Endothelial cell of umbilical vein (primary cell): Measurements from ENCODE around the gene APOC3.

Experiments used
- MYC ChIP-seq: IDR thresholded peaks from one replicate; pipeline ENCODE4 v1.6.1; 2011; ENCODE audit warnings: mild to moderate bottlenecking, low read depth, low read length
- POLR2AphosphoS5 ChIP-seq: IDR thresholded peaks from 2 replicates; pipeline ENCODE4 v1.6.1; 2012; ENCODE audit warnings: low read depth, mild to moderate bottlenecking, control low read depth, low read length, moderate library complexity; ENCODE audit not compliant: insufficient read depth
- TF ChIP-seq, protein P1 (sequence below), 2 donors: IDR thresholded peaks; 1 replicate in 1 of 2; 2 replicates in 1 of 2; pipeline ENCODE4 v1.5.1; 2011; ENCODE audit warnings: low read length in 2 of 2, mild to moderate bottlenecking in 2 of 2, moderate library complexity in 2 of 2, control low read depth in 1 of 2, inconsistent platforms in 1 of 2, low read depth in 1 of 2; ENCODE audit not compliant: insufficient read depth in 1 of 2; ENCODE audit errors: extremely low read depth in 1 of 2

DNA sequence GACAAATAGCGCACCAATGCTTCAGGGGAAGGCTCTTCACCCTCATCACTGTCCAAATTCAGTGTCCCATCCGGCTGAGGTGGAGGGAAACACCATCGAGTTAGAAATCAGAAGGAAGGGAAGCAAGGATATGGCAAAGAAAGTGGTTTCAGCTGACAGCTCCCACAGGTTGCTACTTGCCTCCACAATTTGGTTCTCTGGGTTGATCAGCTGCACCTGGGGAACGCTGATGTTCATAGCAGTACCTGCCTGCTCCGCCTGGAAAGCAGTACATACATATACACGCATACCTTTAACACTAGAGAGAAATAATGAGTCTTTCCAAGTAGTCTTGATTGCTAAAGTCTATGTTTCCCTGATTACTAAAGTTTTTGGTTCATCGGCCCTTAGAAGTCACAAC, 45.5 kb downstream of the APOC3 start:
- TF ChIP-seq, protein P1, sequence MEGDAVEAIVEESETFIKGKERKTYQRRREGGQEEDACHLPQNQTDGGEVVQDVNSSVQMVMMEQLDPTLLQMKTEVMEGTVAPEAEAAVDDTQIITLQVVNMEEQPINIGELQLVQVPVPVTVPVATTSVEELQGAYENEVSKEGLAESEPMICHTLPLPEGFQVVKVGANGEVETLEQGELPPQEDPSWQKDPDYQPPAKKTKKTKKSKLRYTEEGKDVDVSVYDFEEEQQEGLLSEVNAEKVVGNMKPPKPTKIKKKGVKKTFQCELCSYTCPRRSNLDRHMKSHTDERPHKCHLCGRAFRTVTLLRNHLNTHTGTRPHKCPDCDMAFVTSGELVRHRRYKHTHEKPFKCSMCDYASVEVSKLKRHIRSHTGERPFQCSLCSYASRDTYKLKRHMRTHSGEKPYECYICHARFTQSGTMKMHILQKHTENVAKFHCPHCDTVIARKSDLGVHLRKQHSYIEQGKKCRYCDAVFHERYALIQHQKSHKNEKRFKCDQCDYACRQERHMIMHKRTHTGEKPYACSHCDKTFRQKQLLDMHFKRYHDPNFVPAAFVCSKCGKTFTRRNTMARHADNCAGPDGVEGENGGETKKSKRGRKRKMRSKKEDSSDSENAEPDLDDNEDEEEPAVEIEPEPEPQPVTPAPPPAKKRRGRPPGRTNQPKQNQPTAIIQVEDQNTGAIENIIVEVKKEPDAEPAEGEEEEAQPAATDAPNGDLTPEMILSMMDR (IDR thresholded peaks at IDR 0.05; ENCODE audit: extremely low read depth in 1 of 2, insufficient read depth in 1 of 2, low read depth in 1 of 2, low read length in 2 of 2): no peak
- TF ChIP-seq POLR2AphosphoS5 (no peak), MYC (no peak)
